ENCODE results near the gene PRDM16. TPM values are rescaled to one million over a fixed set of nuclear protein-coding genes. Genes with fewer than 3 reads are reported as not detected.

The PRDM16 gene
- total RNA-seq, 1 donor: 6.5 TPM

GRCh38 chr1:3471356-3472087 lies 402.5 kb downstream of the PRDM16 start:
- Histone ChIP-seq H3K4me1 (ENCODE audit: insufficient read depth, low read length) (peaks cover 16% of the 10 kb centered on the region), H3K4me2 (ENCODE audit: insufficient read depth, low read length) (no peak overlapping the region), H3K9me3 (ENCODE audit: low read depth, low read length) (no peaks in the 10 kb centered on the region), H3K4me3 (ENCODE audit: insufficient read depth, low read length) (no peak overlapping the region), H3K79me2 (ENCODE audit: insufficient read depth, low read length) (no peaks in the 10 kb centered on the region), H3K36me3 (ENCODE audit: insufficient read depth, low read length) (no peaks in the 10 kb centered on the region), H4K20me1 (ENCODE audit: insufficient read depth, low read length) (peaks cover 5% of the 10 kb centered on the region), H3K27ac (ENCODE audit: low read depth, low read length) (no peak overlapping the region), H3K27me3 (ENCODE audit: insufficient read depth, low read length) (no peaks in the 10 kb centered on the region), H2AFZ (ENCODE audit: low read length) (no peak overlapping the region)
- peak; percentile 43 for TF ChIP-seq CTCF (IDR thresholded peaks at IDR 0.05; ENCODE audit: extremely low read depth, low read depth, low read length)
- peak; percentile 98 for DNase-seq (ENCODE audit: insufficient read length, low spot score, missing footprints)

- Histone ChIP-seq H3K36me3 (ENCODE audit: insufficient read depth, low read length) (no peaks in the 10 kb centered on the region), H3K79me2 (ENCODE audit: insufficient read depth, low read length) (no peaks in the 10 kb centered on the region), H3K27ac (ENCODE audit: low read depth, low read length) (no peak overlapping the region), H3K27me3 (ENCODE audit: insufficient read depth, low read length) (no peaks in the 10 kb centered on the region), H3K9me3 (ENCODE audit: low read depth, low read length) (no peaks in the 10 kb centered on the region), H3K4me3 (ENCODE audit: insufficient read depth, low read length) (no peak overlapping the region), H2AFZ (ENCODE audit: low read length) (no peak overlapping the region), H4K20me1 (ENCODE audit: insufficient read depth, low read length) (peaks cover 5% of the 10 kb centered on the region), H3K4me2 (ENCODE audit: insufficient read depth, low read length) (no peak overlapping the region), H3K4me1 (ENCODE audit: insufficient read depth, low read length) (peaks cover 16% of the 10 kb centered on the region)
- TF ChIP-seq CTCF (IDR thresholded peaks at IDR 0.05; ENCODE audit: extremely low read depth, low read depth, low read length): no peak
- DNase-seq (ENCODE audit: insufficient read length, low spot score, missing footprints): no peak
Measured at GRCh38 chr1:3472088-3472850, 403.3 kb downstream of the PRDM16 start.

- H3K27ac ChIP-seq (ENCODE audit: low read depth, low read length): no peak overlapping the region
- no peak for DNase-seq (ENCODE audit: insufficient read length, low spot score, missing footprints)
- H3K4me1 ChIP-seq (ENCODE audit: insufficient read depth, low read length): peaks cover 16% of the 10 kb centered on the region
Measured at GRCh38 chr1:3472906-3473305, 403.9 kb downstream of the PRDM16 start.

More at GRCh38 chr1:3472906-3473305, 403.9 kb downstream of the PRDM16 start:
- TF ChIP-seq CTCF (IDR thresholded peaks at IDR 0.05; ENCODE audit: extremely low read depth, low read depth, low read length): no peak
- Histone ChIP-seq H3K4me3 (ENCODE audit: insufficient read depth, low read length) (no peak overlapping the region), H3K4me2 (ENCODE audit: insufficient read depth, low read length) (no peak overlapping the region), H3K36me3 (ENCODE audit: insufficient read depth, low read length) (no peaks in the 10 kb centered on the region), H4K20me1 (ENCODE audit: insufficient read depth, low read length) (peaks cover 5% of the 10 kb centered on the region), H2AFZ (ENCODE audit: low read length) (no peak overlapping the region), H3K9me3 (ENCODE audit: low read depth, low read length) (no peaks in the 10 kb centered on the region), H3K79me2 (ENCODE audit: insufficient read depth, low read length) (no peaks in the 10 kb centered on the region), H3K27me3 (ENCODE audit: insufficient read depth, low read length) (no peaks in the 10 kb centered on the region)

All from osteoblast (primary cell).